Stimulated activated CD8-positive, alpha-beta memory T cell treated with anti-CD3 and anti-CD28 coated beads, Interleukin-15, amount 100 ng/mL, for 1 hour (primary cell): ENCODE measurements around the gene SNUPN.

Source experiments
- DNase-seq: peaks from one replicate; pipeline ENCODE4 v3.0.0-alpha.2; 2020; ENCODE audit warnings: low read depth

The SNUPN gene

DNA sequence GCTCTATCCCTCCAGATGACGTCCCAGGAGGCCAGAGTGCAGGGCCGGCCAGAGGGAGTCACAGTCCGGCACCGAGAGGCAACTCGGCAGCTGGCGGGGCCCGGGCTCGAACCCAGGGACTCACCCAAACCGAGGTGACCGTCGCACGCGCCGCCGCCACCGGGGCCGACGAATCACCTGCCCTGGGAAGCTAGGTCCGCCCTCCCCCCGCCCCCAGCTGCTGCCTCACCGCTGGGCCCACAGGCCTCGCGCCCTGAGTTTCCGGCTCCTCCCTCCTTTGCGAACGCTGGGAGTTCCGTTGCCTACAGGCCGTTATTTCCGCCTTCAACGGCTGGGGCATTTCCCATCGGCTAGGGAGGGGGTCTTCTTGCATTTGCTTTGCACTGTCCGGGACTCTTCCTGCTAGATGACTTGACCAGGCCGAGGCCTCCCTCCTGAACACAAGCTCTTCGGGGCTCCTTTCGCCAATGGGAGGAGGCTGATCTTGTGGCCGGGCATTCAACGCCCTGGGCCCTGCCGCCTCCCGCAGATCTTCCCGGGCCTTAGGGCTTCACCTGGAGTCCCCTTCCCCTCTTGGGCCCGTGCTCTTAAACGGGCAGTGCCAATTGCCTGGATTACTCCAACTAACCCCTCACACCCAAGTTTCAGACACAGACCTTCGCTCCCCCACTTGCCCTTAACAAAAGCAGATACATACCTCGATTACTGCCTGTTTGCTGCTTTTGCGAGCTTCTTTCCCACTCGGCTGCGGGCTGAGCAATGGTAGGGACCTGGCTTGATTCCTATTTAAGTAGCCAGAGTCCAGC, at the start of gene SNUPN:
Gene SNUPN (minus strand): TSS at position 184 of the 806 bp plus-strand sequence. CDS start 4,674 bp downstream, outside the sequence.
- peak; percentile 81 for DNase-seq

DNA sequence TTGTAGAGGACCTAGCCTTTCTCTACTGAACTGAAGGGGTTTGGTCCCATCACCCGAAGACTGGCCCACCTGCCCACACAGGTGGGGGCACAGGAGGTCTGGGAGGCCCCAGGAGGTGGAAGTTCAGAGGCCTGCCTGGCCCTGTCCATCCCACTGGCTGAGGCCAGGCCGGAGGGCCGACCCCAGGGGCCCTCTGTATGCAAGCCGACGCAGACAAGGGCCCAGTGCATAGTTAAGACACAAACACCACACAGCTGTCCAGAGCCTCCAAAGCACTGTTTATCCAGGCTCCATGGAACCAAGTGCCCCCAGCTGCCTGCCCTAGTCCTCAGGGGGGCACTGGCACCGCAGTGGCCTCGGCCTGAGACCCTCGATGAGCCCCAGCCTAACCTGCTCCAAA, 48.8 kb upstream of the SNUPN start:
- DNase-seq = no peak

DNA sequence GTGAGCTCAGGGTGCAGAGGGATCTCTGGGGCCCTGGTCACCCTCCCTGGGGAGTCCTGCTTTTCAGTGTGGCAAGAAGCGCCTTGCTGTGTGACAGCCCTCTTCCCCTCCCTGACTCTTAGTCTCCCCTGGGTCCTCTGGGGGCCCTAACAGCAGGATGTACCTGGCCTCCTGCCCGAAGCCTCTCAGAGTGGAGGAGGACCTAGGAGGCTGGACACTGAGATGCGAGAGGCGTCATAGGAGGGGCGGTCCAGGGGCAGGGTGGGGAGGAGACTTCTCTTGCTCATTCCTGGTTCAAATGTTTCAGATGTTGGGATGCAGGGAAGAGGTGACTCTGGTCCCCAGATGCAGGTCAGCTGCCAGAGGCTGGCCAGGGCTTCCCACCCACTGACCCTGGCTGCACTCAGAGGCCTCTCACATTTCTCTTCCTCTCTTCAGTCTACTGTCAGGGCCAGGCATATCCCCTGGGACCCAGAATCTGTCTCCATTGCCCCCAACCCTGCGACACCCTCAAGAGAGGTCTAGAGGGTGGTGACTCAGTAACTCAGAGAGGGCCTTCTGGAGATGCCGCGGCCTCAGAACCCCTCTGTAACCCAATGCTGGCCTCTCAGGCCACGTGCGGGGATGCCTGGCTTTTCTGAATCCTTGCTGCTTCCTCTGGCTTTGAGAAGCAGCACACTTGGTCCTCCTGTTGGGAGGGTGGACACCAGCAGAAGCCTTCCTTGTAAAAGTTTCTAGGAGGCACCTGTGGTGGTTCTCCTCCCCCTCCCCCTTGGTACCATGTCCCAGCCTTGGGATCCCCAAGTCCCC, 48.1 kb upstream of the SNUPN start:
- no peak for DNase-seq

DNA sequence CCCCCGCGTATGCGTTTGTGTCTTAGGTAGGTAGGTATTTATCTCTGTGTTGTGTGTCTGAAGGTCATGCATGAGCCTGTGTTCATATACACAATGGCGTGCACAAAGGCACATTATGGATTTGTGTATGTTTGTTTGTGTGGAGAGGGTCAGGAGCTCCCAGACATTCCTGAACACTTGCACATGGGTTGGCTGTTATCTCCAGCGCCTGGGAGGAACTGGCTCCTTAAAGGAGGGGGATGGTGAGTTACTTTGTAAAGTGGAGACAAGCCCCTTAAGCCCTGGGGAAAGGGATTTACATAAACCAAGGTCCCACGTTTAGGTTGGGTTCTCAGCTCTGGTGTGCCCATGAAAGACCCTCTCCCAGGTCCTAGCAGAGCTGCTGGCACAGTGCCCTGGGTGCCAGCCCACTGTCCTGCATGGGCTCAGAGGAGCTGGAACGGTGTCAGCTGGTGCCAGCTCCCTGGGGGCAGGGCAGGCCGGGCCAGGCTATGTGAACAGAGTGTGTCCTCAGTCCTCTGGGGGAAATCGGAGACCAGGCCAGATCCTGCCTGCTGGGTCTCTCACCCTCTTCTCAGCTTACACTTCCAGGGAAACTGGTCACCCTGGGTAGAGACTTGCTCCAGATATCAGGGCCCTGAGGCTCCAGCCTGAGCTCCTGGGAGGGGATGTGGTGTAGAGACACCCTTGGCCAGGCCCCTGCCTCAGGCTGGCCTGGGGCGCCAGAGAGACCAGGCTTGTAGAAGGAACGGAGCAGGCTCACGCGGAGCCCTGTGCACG, 47.3 kb upstream of the SNUPN start:
- DNase-seq = no peak

DNA sequence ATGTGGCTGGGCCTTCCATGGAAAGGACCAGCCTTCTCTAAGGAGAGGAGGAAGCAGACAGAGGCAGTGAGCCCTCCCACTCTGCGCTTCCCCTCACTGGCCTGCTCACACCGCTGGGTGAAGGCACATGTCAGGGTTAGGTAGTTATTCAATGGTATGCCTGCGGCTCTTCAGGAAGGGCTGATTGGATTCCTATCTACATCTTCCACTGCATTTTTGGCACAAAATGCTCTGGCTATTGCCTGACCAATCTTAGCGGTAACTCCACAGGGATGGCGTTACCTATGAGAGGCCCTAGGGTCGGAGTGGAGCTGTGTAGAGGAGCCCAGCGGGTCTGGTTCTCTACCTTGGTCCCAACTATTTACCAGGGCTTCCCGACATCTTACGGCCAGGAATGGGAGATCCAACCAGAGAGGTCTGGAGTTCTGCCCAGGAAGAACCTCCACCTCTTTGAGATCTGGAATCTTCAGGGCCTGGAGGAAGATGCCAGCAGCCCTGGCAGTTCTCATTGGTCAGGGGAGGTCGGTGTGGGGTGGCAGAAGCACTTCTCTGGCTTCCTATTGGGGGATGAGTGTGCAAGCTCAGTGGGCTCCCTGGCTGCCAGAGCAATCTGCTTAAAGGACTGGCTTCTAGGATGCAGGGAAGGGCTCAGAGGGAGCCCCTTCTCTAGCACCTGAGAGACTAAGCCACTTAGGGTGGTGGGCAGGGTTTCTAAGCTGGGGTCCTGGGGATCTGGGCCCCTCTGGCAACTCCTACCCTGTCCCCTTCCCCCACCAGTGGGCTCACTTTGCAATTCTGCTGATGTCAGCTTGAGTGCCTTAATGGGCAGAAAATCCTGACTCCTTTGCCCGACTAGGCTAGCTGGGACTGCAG, 46.4 kb upstream of the SNUPN start:
- no peak for DNase-seq

DNA sequence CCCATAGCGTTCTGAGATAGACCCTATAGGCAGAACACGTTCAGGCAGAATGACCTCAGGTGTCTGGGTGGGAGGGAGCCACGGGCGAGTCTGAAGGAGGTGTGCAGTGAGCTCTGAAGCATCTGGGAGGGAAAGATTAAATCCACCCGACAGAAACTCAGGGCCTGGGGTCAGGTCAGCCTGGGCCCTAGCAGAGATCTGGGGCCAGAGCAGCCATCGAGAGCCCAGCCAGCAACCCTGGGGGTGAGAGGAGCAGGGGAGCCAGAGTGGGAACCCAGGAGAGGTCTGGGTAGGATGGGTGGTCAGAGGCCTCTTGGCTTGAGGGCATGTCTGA, 44.3 kb upstream of the SNUPN start:
- DNase-seq = no peak

DNA sequence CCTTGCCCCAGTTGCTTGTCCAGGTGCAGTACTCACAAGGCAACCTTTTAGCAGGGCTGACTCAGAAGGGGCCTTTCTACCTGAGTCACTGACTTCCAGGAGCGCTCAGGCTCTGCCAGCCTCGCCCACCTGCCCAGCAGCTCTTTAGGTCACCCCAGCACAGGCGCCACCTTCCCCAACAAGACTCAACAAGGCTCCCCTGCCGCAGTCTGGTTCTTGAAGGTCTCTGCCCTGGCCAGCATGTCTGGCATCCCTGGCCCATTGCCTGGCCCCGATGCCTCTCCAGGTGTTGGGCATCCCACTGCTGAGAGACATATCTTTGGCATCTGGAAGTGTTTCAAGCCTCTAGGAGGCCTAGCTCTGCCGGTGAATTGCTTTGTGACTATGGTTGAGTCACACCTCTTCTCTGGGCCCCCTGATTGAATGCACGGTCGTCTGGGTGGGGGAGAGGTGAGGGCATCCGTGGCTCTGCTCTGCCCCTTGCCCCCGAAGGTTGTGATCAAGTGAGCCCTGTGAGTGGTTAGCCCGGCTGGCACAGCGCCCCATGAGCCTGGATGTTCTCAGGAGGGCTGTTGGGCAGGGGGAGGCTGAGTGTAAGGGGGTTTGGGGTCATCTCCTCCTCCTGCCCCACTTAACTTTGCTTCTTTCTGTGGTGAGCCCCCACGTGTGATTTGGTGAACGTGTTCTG, 43.8 kb upstream of the SNUPN start:
- DNase-seq = no peak

DNA sequence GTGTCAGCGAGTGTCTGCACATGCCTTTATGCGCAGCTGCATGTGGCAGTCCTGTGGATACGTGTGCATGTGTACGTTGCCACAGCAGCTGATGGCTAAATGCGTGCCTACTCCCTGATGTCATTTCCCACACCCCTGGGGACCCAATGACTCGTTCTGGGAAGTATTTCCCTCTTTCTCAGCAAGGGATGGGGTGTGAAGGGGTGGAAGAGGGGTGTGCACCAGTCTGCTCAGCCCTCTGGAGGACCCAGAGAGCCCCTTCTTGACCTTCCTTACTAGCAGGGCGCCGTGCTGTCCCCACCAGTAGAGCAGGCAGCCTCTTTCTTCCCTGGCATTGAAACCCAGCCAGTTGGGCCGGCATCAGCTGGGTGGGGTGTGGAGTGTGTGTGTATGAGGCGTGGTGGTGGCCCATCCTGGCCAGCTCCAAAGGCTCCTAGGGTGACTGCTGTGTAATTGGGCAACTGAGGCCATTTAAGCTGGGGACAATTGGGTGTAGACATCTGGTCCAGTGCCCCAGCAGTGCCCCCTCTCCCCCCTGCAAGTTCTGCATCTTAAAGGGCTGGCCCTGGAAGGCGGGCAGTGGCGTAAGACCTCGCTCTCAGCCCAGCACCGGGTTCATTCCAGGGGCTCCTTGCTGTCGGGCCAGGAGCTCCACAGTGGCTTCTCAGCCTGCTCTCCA, 41.4 kb upstream of the SNUPN start:
- no peak for DNase-seq

DNA sequence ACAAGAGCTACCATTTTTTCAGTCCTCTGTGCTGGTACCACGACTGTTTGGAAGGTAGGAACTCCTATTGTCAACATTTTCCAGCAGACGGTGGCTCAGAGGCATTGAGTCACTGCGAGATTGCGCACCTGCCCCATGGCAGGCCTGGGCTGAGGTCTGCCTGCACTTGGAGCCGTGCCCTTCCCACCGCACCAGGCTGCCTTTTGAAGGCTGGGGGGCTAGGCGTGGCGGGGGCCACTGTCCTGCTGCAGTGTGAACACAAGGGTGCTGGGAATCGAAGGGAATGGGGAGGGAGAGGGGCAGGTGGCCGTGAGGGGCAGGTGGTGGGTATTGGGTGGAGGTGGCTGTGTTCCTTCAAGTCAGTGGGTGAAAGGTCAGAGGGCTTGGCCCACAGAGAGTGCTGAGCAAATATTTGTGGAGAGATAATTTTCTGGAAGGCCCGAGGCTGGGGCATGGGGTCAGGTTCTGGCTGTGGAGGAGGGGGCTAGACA, 38.5 kb upstream of the SNUPN start:
- no peak for DNase-seq

DNA sequence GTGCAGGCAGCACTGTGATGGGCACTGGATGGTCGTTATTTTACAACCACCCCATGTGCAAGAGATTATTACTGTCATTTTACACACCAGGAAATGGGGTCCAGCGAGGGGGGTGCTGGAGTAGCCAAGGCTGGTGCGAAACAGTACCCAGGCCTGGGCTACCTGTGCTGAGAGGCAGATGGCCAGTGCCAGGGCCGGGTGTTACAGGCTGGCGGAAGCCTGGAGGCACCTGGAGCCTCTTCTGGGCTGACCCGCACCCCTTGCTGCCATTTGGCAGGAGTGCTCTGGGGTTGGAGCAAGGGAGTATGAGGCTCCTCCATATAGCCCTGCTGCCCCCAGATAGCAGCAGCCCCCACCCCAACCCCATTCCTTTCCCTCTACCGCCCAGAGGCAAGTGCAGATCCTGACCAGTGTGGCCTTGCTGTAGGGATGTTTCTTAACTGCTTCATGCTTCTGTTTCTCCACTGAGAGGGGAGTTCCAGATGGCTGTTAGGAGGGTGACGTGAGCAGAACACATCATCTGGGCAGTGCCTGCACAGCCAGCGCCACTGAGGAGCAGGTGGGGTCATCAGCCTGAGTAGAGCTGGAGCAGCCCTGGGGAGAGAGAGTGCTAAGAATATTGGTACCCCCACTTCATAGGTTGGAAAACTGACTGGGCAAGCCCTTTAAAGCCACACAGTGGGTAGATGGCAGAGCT, 37.4 kb upstream of the SNUPN start:
- DNase-seq = no peak

DNA sequence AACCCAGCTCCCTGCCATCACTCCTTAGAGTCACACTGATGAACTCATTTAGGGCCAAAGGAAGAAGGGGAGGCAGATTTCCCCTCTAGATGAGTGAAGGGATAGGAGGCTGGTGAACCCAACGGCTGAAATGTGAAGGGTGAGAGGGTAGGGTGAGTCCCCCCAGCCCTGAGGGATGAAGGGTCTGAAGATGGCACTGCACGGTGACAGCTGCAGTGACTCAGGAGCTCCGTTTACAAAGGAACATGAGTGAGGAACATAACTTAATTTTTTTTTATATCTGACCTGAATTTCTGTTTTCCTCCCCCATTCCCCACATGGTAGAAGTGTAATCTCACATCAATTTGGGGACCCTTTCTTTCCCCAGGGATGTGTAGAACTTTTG, 36.2 kb upstream of the SNUPN start:
- no peak for DNase-seq

DNA sequence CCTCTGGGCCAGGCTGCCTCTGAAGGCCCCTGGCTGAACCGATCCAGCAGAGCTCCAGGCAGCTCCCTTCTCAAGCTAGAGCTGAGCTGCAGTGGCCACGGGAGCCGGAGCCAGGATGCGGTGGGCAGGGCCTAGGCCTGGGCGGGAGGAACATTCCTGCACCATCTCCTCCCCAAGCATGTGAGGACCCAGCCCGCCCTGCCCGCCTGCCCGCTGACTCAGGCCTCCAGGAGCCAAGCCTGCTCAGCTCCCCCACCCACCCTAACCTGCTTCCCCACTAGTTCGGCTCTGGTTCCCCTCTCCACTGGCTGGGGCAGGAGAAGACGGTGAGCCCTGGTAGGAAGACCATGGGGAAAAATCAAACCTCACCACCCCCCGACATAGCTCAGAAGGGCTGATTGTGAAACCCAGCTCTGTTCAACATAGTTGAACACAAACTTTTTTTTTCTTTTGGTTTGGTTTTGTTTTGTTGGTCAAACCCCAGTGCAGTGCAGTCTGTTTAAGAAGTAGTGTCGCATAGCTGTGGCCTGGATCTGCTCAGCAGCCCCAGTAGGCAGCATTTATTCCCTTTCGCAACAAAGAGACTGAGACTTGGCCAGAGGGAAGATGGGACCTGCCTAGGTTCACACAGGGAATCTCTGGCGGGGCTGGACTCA, 35.7 kb upstream of the SNUPN start:
- no peak for DNase-seq

DNA sequence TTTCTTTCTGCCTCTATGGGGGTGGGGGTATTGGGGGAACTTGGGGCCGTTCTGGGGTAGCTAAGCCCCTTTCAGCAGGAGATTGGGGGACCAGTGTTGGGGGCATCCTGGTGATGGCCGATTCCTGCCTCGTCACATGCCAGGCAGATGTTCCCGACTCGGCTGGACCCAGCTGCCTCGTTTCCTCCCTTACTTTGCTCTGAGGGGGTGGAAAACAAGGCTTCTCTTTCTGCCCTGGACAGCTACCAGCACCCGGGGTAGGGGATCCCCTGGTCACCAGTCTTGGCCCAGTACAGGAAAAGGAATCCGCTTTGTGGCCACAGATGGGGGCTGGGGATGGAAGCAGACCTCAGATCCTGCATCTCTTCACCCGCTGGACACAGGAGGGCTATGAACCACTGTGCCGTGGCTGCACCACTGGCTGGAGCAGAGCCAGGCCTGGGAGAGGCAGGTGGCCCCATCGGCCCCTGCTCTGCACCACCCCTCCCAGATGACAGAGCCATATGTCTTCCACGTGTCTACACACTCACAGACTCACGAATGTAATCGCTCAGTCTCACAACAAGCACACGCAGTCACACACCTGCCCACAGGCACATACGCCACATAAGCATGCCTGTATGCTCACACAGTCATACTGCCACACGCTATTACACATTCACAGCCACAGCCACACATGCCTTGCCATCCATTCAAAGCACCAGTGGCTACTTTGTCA, 34.6 kb upstream of the SNUPN start:
- DNase-seq = no peak

DNA sequence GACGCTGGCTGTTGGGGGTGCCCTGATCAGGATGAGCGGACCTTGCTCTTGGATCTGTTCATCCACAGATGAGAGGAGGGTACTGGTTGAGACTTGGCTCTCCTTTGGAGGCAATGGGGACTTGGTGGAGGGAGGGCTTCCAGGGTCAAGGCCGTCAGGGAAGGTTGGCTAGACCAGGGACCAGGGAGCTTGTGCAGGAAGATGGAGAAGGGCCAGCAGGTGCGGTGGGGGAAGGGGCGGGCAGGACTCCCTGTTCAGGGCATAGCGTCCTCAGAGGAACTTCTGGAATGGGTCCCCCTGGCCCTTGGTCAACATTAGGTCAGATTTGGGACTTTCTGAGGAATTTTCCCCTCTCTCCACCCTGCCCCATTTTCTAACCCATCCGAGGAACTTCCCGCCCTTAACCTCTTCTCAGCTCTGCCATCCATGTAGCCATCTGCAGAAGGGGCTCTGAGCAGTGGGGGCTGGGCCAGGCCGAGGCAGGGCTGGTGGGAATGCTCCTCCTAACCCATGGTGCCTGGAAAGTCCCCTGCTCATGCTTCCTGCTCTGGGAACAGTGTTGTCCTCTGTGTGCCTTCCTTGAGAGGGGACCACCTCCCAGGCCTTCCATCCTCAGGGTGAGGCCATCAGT, 33.7 kb upstream of the SNUPN start:
- DNase-seq = no peak

DNA sequence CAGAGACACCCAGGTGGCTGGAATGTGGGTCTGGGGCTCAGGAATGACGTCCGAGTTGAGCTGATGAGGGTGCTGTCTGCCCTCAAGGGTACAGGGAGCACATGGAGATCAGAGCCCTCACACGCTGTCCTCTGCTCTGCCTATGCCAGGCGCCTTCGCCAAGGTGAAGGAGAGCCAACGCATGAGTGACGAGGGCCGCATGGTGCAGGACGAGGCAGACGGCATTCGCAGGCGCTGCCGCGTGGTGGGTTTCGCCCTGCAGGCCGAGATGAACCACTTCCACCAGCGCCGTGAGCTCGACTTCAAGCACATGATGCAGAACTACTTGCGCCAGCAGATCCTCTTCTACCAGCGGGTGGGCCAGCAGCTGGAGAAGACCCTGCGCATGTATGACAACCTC, 31.3 kb upstream of the SNUPN start:
- DNase-seq = no peak

DNA sequence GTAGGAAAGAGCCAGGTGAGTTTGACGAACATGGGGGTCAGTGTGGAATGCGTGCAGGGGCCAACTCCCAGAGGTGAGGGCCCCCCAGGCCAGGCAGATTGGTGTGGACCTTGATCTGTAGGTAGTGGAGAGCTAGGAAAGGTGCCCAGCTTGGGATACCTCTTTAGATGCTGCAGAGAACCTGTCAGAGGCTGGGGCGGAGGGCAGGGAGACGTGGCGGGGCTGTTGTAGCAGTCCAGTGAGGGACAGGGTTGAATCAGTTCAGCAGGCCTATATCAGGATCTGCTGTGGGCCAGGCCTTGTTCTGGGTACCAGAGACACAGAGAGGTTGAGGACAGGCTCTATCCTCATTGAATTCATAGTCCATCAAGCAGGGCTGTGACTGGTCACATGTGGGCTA, 30.8 kb upstream of the SNUPN start:
- no peak for DNase-seq

DNA sequence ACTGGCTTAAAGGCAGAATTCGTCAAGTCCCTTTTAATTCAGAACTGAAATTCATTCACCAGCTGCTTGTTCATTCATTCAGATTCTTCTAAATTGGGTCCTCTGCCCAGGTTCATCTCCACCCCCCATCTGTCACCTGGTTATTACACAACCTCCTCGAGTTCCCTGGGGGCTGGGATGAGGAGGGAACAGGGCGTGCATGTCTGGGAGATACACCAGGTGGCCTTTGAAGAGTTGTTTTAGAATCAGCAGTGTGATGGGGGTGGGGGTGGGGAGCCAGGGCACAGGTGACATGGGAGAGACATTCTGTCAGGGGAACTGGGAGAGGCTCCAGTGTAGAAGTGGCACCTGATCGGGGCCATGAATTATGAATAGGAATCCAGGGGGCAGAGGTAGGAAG, 30.4 kb upstream of the SNUPN start:
- DNase-seq = no peak
